ENCODE measurements around the gene ARHGEF17.

ARHGEF17 gene

DNA sequence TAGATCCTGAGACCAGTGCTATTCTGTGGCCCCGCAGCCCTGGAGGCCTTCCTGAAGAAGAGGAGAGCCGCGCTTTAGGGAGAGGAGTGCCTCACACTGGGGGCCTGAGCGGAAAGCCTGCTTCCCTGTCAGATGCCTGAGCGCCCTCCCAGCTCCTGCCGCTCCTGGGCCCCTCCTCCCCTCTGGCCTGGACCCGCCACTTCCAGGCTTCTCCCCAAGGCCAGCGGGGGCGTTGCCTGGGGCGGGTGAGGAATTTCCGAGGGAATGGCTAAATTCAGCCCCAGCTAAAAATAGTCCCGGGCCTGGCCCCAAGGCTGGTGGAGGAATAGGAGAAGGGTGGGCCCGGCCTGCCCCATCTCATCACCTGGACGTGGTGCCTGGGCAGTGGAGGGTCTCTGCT is 15.4 kb downstream of the ARHGEF17 start:
- no peak for DNase-seq (ENCODE audit: low read depth, low spot score)
- no peak overlapping the region for H3K4me3 ChIP-seq (ENCODE audit: low read length)

DNA sequence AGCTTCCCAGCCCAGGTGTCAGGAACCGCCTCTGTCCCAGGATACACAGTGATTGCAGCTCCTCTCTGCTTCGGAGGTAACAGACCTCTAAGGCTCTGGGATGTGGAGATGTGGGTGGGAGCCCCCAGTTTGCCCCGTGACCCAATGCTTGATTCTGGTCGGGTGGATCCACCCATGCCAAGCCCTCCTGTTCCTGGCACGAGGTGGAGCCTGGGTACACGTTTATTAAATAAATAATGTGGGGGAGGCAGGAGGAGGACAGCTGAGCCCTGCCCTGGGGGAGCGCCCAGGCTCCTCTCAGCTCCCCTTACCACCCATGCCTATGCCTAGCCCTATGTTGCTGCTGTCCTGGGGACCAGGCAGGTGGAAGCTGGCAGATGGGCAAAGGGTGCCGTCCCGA is 16.0 kb downstream of the ARHGEF17 start:
- no peak for DNase-seq (ENCODE audit: low read depth, low spot score)
- no peak overlapping the region for H3K4me3 ChIP-seq (ENCODE audit: low read length)

DNA sequence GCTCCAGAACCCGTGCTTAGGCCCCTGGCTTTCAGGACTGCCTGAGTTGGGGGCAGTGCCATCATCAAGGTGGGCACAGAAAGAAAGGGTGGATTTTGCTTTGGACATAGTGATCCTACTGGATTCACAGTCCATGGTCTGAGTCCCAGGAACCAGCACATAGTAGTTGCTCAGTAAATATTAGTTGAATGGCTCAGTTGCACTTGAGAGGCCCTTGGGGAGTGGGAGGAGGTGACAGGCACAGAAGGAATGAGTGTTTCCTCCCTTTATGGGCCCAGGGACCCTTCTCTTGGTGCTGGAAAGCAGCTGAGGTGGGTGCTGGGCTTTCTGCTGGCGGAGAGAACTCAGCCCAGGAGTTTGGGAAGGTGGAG is 16.6 kb downstream of the ARHGEF17 start:
- no peak overlapping the region for H3K4me3 ChIP-seq (ENCODE audit: low read length)
- DNase-seq (ENCODE audit: low read depth, low spot score), result no peak

DNA sequence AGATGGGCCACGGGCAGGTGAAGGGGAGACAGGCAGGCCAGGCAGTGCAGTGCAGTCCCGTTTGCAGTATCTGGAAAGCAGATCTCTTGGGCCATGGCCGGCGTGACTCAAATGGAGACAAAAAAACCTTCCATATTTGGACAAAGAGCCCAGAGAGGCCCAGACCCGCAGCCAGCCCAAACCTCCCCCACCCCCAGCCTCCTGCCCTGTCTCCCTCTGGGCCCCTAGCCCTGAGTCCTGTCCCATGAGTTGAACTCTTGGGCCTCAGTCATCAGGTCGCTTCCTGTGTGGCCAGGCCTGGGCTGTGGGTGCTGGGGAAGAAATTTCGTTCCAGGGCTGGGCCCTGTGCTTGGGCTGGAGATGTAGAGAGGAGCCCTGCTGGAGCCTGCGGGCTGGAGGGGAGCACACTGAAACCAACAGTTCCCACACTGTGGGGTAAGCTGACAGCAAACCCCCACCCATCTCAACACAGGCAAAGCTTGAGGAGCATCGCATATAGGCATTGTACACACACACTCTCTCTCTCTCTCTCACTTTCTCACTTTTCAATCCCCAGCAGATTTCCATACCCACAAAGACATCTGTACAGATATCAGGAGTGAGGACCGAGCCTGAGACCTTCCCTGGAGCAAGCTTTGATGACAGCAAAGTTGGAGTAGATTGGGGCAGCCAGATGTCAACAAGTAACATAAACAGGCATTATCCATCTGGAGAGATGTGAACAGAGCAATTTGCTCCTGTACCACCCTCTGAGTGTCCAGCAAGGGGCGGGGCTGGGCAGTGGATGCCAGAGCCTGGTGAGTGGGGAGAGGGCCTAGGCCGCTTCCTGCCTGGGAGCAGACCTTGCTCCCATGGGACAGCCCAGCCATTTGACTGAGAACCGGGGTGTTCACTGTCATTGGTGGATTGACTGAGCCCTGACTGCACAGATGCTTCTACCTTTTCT is 17.2 kb downstream of the ARHGEF17 start:
- DNase-seq (ENCODE audit: low read depth, low spot score), result no peak
- H3K4me3 ChIP-seq (ENCODE audit: low read length), result no peak overlapping the region

DNA sequence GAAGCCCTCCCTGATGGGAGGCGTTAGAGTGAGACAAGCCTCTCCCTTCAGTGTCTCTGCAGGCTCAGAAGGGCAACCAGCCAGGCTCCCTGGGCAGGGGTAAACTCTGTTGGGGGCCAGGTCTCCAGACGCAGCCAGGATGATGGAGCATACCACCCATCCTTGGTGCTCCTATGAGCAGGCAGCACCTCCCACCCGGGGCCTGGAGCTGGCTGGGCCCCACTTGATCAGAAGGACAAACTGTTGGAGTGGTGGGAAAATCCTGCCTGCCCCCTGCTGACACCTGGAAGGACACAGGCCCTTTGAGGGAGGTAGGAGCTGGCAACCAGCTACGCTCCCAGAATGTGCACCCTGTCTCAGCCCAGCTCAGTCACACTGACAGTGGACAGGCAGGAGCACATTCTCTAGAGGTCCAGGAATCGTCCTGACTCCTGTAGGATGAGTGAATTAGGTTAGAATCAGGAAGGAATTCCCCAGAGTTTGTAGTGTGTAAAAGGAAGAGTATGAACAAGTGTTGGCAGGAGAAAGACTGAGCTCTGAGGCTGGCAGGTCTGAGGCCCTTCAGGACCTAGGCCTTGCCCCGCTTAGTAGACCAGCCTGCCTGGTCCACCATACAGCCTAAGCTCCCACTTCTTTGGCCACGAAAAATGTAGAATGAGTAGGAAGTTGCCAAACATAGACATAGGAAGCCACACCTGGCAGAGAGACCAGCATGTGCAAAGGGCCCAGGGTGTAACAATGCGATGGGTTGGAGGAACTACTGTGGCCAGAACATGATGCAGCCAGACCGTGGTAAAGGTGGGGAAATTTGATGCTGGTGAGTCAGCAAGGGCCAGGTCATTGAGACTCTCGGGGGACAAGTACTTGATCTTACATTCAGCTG is 19.1 kb downstream of the ARHGEF17 start:
- no peak overlapping the region for H3K4me3 ChIP-seq (ENCODE audit: low read length)
- no peak for DNase-seq (ENCODE audit: low read depth, low spot score)

DNA sequence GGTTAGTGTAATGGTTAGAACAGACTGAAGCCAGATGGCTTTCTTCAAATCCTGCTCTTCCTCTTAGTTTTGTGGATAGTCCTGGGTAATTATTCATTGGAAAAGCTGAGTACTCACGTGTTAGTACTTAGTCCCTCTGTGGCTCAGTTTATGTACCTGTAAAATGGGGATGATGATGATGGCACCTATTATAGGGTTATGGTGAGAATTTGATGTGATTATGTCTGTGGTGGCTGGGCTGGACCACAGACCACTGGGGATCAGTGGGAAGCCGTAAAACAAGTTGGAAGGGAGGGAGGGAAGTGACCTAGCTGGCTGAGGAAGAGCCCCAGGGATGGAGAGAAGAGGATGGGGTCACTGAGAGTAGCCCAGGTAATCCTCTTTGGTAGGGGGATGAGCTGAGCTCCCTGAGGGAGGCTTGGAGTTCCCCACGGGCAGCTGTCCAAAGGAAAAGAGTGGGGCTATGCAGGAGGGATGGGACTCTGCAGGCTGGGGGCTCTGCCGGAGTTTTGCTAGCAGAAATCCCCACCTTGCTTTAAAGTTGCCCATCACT is 19.8 kb downstream of the ARHGEF17 start:
- no peak overlapping the region for H3K4me3 ChIP-seq (ENCODE audit: low read length)
- no peak for DNase-seq (ENCODE audit: low read depth, low spot score)

DNA sequence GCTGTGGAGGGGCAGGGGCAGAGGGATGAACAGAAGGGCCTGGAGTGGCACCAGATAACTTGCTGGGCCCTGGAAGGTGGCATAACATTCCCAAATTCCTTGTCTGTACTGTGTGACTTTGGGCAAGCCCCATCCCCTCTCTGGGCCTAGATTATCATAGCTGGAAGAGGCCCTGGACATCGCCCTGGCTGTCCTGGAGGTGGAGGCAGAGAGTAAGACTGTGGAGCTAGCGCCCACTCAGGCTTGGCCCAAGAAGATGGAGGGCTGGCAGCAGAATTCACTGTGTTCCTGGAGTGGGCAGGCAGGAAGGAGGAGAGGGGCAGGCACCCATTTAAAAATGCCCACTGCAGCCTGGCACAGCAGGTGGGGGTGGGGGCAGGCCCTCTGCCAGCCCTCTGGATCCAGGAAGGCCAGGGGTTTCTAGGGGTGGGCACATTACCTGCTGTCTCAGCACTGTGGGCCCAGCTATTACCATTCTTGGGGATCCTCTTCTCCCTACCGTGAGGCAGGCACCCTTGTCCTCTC is 22.6 kb downstream of the ARHGEF17 start:
- H3K4me3 ChIP-seq (ENCODE audit: low read length), result no peak overlapping the region
- DNase-seq (ENCODE audit: low read depth, low spot score), result no peak

DNA sequence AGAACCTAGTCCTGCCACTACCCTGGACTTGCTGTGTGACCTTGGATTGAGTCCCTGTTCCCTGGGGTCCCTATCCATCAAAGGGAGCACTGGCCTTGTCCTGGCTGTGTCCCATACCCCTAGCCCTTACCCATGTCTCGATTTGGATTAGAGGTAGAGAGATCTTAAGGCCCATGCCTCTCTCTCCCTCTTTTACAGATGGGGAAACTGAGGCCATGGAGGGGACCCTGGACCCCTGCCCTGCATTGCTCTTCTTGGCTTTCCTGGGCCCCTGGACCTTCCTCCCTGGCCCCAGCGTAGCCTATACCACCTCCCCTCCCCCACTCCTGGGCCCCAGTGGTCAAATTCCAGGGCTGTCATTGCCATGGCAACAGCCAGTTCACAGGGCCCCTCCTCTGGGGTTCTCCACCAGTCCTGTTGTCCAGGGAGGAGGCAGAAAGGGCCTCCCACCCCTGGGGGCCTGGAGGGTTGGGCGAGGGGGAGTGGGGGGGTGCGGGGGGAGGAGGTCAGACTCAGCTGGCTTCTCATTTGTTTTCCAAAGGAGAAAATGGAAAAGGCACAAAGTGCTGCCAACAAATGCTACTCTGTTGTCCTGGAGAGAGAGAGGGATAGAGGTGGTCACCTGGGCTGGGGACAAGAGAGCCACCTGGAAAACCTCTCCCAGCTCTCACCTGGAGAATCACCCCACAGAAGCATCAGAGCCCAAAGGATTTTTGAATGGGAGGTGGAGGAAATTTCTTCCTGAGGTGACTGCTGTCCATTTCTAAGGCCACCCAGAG is 23.3 kb downstream of the ARHGEF17 start:
- no peak overlapping the region for H3K4me3 ChIP-seq (ENCODE audit: low read length)
- no peak for DNase-seq (ENCODE audit: low read depth, low spot score)

DNA sequence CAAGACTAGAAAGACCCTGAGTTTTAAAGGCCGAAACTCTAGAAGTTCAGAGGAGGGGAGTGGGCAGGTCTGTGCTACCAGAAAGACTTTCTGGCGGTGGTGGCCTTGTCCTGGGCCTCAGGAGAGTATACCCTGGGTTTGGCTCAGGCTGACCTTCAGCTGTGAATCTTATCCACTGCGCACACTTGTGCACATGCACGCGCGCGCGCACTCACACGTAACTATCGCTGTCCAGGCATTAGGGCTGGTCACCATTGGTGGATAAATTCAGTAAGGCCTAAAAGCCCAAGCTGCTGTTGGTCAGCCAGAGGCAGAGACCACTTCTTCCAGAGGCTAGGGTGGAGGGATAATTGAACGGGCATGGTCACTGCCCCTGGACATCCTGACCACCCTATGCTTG is 25.1 kb downstream of the ARHGEF17 start:
- no peak for DNase-seq (ENCODE audit: low read depth, low spot score)
- no peak overlapping the region for H3K4me3 ChIP-seq (ENCODE audit: low read length)

DNA sequence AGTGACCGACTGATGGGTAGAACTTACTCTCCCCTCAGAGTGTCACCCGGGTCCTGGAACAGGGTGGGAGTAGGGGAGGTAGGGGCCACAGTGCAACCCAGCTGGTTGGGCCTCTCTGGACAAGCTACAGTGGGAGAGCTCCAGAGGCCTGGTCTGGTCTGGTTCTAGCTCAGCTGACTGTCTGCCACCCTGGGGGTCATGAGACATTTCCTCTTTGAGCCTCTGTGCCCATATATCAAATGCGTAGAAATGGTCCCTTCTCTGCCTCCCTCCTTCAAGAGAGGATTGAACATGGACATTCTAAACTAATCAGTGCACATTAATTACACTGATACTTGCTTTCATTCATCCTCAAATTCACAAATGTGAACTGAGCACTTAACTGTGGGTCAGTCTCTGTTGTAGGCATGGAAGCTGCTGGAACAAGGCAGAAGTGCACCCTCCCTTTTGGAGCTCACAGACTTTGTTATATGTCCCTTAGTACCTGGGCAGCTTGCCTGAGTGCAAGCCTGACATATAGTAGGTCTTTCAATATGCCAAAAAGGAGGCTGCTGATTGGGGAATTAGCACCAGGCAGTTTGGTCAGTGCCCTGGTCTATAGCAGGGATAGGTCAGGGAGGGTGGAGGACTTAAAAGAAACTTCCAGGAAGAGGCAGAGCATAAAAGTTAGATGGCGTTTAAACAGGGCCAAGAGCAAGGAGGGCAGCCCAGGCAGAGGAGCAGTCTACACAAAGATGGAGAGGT is 25.7 kb downstream of the ARHGEF17 start:
- DNase-seq (ENCODE audit: low read depth, low spot score), result no peak
- no peak overlapping the region for H3K4me3 ChIP-seq (ENCODE audit: low read length)

DNA sequence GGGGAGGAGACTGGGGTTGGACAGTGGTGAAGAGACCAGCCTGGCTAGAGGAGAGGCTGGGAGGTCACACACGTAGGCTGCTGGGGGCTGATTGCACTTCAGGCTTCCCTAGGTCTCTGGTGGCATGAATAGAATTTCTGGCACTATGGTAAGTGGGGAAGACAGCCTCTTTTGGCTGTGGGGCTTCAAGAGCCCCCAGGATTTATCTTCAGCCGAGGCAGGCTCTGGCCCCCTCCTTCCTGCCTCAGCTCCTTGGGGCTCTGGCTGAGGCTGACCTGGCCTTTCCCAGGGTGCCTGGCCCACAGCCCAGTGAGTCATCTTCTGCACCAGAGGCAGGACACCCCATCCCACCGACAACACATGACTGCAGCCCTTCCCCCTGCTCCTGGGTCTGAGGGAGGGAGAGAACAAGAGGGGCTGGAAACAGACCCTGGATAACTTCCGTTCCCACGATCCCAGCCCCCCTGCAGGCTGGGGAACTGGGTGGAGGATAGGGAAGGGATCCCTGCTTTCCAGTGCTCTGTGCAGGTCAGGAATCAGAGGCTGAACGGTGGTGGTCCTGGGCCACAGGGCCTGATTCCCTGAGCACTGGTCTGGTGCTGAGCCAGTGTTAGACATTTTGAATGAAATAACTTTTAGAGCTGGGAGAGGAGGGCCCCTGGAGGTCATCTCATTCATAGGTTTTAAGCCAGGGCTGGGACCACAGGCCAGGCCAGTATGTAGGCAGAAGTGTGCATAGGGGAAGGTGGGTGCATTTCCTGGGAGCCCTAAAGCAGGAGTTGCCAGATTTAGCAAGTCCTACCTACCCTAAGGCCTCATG is 26.5 kb downstream of the ARHGEF17 start:
- DNase-seq (ENCODE audit: low read depth, low spot score), result no peak
- no peak overlapping the region for H3K4me3 ChIP-seq (ENCODE audit: low read length)

DNA sequence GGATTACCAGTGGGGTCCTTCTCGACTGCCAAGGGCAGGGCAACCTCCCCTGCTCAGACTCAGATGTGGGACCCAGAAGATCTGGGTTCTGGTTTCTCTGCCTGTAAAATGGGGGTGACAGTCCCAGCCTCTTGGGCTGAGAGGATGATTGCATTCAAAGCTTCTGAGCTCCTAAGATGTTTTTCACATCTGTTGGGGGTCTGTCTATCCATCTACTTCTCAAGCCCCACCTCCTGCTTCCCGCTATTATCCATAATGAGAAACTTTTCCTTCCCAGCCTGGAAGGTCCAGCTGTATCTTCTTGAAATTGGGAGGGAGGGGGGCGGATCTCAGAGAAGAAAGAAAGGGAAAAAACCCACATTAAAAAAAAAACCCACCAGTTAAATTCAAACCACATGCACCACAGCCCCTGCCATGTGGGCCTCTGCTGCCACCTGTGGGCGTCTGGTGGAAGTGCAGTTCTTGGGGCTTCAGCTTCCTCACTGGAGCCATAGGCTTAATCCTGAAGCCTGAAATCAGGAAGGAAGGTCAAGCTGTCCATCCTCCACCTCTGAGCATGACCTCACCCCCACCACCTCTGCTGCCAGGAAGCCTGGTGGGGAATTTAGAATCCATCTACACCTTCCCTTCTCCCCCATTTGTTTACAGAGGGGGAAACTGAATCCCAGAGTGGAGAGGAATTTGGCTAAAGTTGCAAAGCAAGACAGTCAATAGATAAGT is 27.3 kb downstream of the ARHGEF17 start:
- peak; percentile 56 for DNase-seq (ENCODE audit: low read depth, low spot score)
- H3K4me3 ChIP-seq (ENCODE audit: low read length), result no peak overlapping the region

DNA sequence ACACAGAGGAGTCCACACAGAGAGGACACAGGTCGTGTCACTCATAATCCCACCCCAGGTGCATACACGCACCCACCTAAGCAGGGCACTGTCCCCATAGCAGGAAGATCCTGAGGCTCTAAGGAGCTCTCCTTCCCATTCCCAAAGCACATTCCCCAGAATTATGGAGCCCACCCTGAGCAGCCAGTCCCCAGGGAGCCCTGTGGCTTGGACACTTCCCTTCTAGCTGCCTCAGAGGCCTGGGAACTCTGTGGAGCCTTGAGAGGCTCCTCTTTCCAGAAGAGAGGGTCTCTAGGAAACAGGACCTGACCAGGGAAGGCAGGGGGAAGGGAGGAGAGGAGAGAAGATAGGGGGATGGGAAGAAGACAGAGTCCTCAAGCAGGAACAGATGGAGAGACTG is 29.8 kb downstream of the ARHGEF17 start:
- DNase-seq (ENCODE audit: low read depth, low spot score), result no peak
- no peak overlapping the region for H3K4me3 ChIP-seq (ENCODE audit: low read length)

DNA sequence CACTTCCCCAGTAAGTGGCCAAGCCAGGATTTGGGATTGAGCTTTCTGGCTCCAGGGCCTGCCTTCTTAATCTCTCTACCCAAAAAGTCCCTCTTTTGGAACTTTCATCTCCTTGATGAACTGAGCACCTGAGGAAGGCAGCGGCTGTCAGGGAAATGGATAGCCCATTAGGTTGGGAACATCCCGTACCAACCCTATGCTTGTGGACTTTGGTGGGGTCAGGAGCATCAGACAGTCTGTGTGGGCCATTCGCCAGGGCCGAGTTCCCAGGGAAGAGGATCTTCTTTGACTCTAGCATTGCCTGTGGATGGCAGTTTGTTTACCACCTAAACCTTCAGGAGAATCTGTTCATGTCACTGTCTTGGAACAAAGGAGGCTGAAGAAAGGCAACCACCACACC is 30.2 kb downstream of the ARHGEF17 start:
- no peak for DNase-seq (ENCODE audit: low read depth, low spot score)
- no peak overlapping the region for H3K4me3 ChIP-seq (ENCODE audit: low read length)

DNA sequence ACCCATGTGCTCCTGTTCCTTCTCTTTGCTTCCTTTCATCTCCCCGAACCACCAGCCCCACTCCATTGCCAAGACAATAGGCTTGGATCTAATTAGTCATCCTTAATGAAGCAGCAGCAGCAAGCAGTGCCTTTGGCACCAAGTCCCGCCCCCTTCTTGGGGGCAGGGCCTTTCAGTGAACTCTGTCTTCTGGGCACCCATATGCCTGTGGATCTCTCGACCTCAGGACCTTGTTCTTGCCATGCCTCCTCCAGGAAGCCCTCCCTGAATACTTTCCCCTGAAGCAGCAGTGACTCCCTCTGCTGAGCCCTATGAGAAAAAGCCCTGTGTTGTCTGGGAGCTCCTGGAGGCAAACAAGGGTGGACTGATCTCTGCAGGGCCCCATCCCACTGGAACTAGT is 32.1 kb downstream of the ARHGEF17 start:
- DNase-seq (ENCODE audit: low read depth, low spot score), result no peak
- H3K4me3 ChIP-seq (ENCODE audit: low read length), result no peak overlapping the region

DNA sequence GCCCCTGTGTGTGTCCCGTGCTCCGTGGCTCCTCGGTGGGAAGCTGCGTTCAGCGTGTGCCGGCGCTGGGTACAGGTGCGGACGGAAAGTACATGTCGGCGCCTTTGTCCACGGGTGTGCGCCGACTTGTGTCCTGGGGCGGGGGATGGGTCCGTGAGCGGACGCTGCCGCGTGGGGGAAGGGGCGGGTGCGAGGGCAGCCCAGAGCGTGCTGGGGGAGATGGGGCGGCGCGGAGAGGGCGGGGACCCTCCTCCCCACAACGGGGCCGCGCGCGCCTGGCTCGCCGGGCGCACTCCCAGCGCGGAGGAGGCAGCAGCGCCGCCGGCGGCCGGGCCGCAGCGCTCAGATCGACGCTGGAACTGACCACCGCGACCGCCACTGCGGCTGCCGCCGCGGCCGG is 34.6 kb downstream of the ARHGEF17 start:
- H3K4me3 ChIP-seq (ENCODE audit: low read length), result no peak overlapping the region
- no peak for DNase-seq (ENCODE audit: low read depth, low spot score)
